HepG2 (cell line): ENCODE results near the gene SPTSSA. TPM values are rescaled to one million over a fixed set of nuclear protein-coding genes. Genes with fewer than 3 reads are reported as not detected.

Source experiments
- ATF2 ChIP-seq: sonication (generic); formaldehyde crosslinking; IDR thresholded peaks from 2 replicates; pipeline ENCODE4 v1.4.0; 2020; ENCODE audit warnings: missing genetic modification reagents
- CHCHD3 ChIP-seq: sonication (generic); formaldehyde crosslinking; IDR thresholded peaks from 2 replicates; pipeline ENCODE4 v1.8.0; 2022; ENCODE audit warnings: mild to moderate bottlenecking, missing genetic modification reagents, moderate library complexity
- CSRNP1 ChIP-seq: sonication (generic); formaldehyde crosslinking; IDR thresholded peaks from 2 replicates; pipeline ENCODE4 v1.8.1; 2023; ENCODE audit warnings: mild to moderate bottlenecking, missing genetic modification reagents
- CSRNP2 ChIP-seq: sonication (generic); formaldehyde crosslinking; conservative IDR thresholded peaks from 2 replicates; pipeline ENCODE4 v1.8.0; 2022; ENCODE audit warnings: low read depth, missing genetic modification reagents
- FOXA3 ChIP-seq: IDR thresholded peaks from 2 replicates; pipeline ENCODE4 v1.6.1; 2016; ENCODE audit warnings: missing genetic modification reagents, missing compliant biosample characterization
- HDAC2 ChIP-seq: sonication (generic); formaldehyde crosslinking; IDR thresholded peaks from 2 replicates; pipeline ENCODE4 v1.4.0; 2020; ENCODE audit warnings: missing genetic modification reagents
- MXI1 ChIP-seq: IDR thresholded peaks from 3 replicates; pipeline ENCODE4 v1.6.1; 2012; ENCODE audit warnings: low read depth, low read length, inconsistent platforms, borderline replicate concordance
- NFYB ChIP-seq: sonication (generic); formaldehyde crosslinking; IDR thresholded peaks from 2 replicates; pipeline ENCODE4 v1.4.0; 2020; ENCODE audit warnings: missing genetic modification reagents
- NPAS2 ChIP-seq: sonication (generic); formaldehyde crosslinking; IDR thresholded peaks from 2 replicates; pipeline ENCODE4 v1.8.0; 2022; ENCODE audit warnings: mild to moderate bottlenecking, missing genetic modification reagents, borderline replicate concordance
- RBM22 ChIP-seq: fragments of 200-400 bp; formaldehyde crosslinking; optimal IDR thresholded peaks from 2 replicates; pipeline ENCODE3; 2017; ENCODE audit warnings: mild to moderate bottlenecking, low read length, moderate library complexity
- REST ChIP-seq, 2 experiments: IDR thresholded peaks; 2 replicates each; pipeline ENCODE4 v1.6.1; 2011 to 2012; ENCODE audit warnings: low read length in 2 of 2, borderline replicate concordance in 1 of 2, low read depth in 1 of 2, mild to moderate bottlenecking in 1 of 2, moderate library complexity in 1 of 2
- TBL1XR1 ChIP-seq: fragments of 150-350 bp; IDR thresholded peaks from 2 replicates; pipeline ENCODE4 v1.6.1; 2014; ENCODE audit warnings: borderline replicate concordance, low read length; ENCODE audit not compliant: partially characterized antibody
- TBX3 ChIP-seq: fragments of 450-650 bp; IDR thresholded peaks from 2 replicates; pipeline ENCODE4 v1.6.1; 2017; ENCODE audit warnings: antibody characterized with exemption, mild to moderate bottlenecking, inconsistent platforms, borderline replicate concordance
- TCF7 ChIP-seq: sonication (generic); IDR thresholded peaks from 2 replicates; pipeline ENCODE4 v1.6.1; 2016; ENCODE audit warnings: antibody characterized with exemption, low read depth
- ZFP1 ChIP-seq: IDR thresholded peaks from 2 replicates; pipeline ENCODE4 v1.6.1; 2016
- ZMYM2 ChIP-seq: sonication (generic); formaldehyde crosslinking; IDR thresholded peaks from 2 replicates; pipeline ENCODE4 v1.8.0; 2022; ENCODE audit warnings: mild to moderate bottlenecking, missing genetic modification reagents
- ZNF230 ChIP-seq: sonication (generic); formaldehyde crosslinking; IDR thresholded peaks from 2 replicates; pipeline ENCODE4 v1.4.0; 2020; ENCODE audit warnings: mild to moderate bottlenecking, missing genetic modification reagents
- ZNF263 ChIP-seq: sonication (generic); formaldehyde crosslinking; IDR thresholded peaks from 2 replicates; pipeline ENCODE4 v1.4.0; 2020; ENCODE audit warnings: missing genetic modification reagents
- ZNF292 ChIP-seq: sonication (generic); formaldehyde crosslinking; IDR thresholded peaks from 2 replicates; pipeline ENCODE4 v1.8.1; 2022; ENCODE audit warnings: mild to moderate bottlenecking, low read depth, missing genetic modification reagents, borderline replicate concordance
- ZNF644 ChIP-seq: IDR thresholded peaks from 2 replicates; pipeline ENCODE4 v1.6.1; 2016; ENCODE audit warnings: low read depth
- ZNF737 ChIP-seq: sonication (generic); formaldehyde crosslinking; IDR thresholded peaks from 2 replicates; pipeline ENCODE4 v1.5.0; 2020; ENCODE audit warnings: missing genetic modification reagents, mild to moderate bottlenecking, borderline replicate concordance
- polyA plus RNA-seq, 8 experiments: library from polyadenylated mRNA; depleted of rRNA in 3 of 8; stranded (reverse) in 7 of 8; unstranded in 1 of 8; fragments of >200 nt; fragmentation: Illumina TruSeq in 4 of 8; extraction: Trizol in 4 of 8; gene quantifications; 2 replicates each; pipeline versions ENCODE4 v1.2.1 to v1.2.3, GENCODE V29; 2011 to 2016; ENCODE audit warnings: low read depth in 4 of 8, missing spikeins in 1 of 8, mixed read lengths in 1 of 8; ENCODE audit not compliant: insufficient read depth in 1 of 8
- total RNA-seq, 5 experiments: library from RNA; depleted of rRNA; stranded (reverse); fragments of >200 nt; fragmentation: Illumina TruSeq; extraction: Trizol; gene quantifications; 2 replicates each; pipeline ENCODE4 v1.2.3, GENCODE V29; 2016; ENCODE audit warnings: low read depth in 1 of 5

SPTSSA gene
- total and polyA plus RNA-seq, 2 of the 13 experiments (the other 11 are each of a cell fraction or from before 2014, with no cell fraction given) = 19.1 to 86.1 TPM

- TF ChIP-seq CSRNP1 (peak; percentile 82), RBM22 (no peak), ZNF230 (CRISPR knock-in tag) (peak; percentile 84; the same call in 1 of the 2 replicates), ZNF644 (CRISPR knock-in tag) (no peak), REST (IDR thresholded peaks at IDR 0.05; ENCODE audit: borderline replicate concordance in 1 of 2, low read depth in 1 of 2, low read length in 2 of 2) (peak in 1 of 2 experiments; percentile 79; a peak in 2 of 4 replicates), NFYB (CRISPR knock-in tag) (peak; percentile 75), ATF2 (CRISPR knock-in tag) (no peak; the same call in none of the 2 replicates), TBL1XR1 (peak; percentile 56), MXI1 (peak; percentile 77; the same call in 2 of the 3 replicates), NPAS2 (no peak), ZNF292 (CRISPR knock-in tag) (no peak; the same call in 1 of the 2 replicates), ZNF737 (CRISPR knock-in tag) (no peak), TCF7 (no peak), FOXA3 (CRISPR knock-in tag) (peak; percentile 38; the same call in 1 of the 2 replicates), CSRNP2 (0 out of 2 replicates have a peak, but pooled peaks have one; percentile 4), ZFP1 (no peak; the same call in 1 of the 2 replicates), HDAC2 (CRISPR knock-in tag) (0 out of 2 replicates have a peak, but pooled peaks have one; percentile 12), CHCHD3 (CRISPR knock-in tag) (peak; percentile 79; the same call in 1 of the 2 replicates), ZMYM2 (CRISPR knock-in tag) (no peak), TBX3 (no peak), ZNF263 (no peak; the same call in 1 of the 2 replicates)
Measured at GRCh38 chr14:34462132-34462893, at the start of gene SPTSSA (continued).
